Stimulated activated CD8-positive, alpha-beta memory T cell treated with anti-CD3 and anti-CD28 coated beads, Interleukin-7, amount 100 ng/mL, for 48 hours (primary cell): ENCODE data around the gene STAT3.
"Not testable (repeated sequence)": the region's sequence is repeated elsewhere in the genome, so short reads cannot be mapped to it uniquely, and the experiment has no call there.

Experiments
- DNase-seq, 2 donors: peaks; one replicate each; pipeline ENCODE4 v3.0.0-alpha.2; 2020; ENCODE audit warnings: low read depth in 1 of 2; ENCODE audit errors: extremely low read depth in 1 of 2

The STAT3 gene

DNA sequence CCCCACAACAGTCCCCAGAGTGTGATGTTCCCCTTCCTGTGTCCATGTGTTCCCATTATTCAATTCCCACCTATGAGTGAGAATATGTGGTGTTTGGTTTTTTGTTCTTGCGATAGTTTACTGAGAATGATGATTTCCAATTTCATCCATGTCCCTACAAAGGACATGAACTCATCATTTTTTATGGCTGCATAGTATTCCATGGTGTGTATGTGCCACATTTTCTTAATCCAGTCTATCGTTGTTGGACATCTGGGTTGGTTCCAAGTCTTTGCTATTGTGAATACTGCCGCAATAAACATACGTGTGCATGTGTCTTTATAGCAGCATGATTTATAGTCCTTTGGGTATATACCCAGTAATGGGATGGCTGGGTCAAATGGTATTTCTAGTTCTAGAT lies 123.9 kb downstream of the STAT3 start:
- DNase-seq, result not testable (repeated sequence)
